ENCODE data around the gene MMP23B. TPM values are rescaled to one million over a fixed set of nuclear protein-coding genes. Genes with fewer than 3 reads are reported as not detected.
"Not testable (repeated sequence)": the region's sequence is repeated elsewhere in the genome, so short reads cannot be mapped to it uniquely, and the experiment has no call there.

MMP23B gene
- total RNA-seq, 4 donors from 2014 or later = 0.62 TPM; not detected in 3

- no peak for DNase-seq
- H3K27me3 ChIP-seq = peaks cover 0 to 7% (median 3%) of the 10 kb centered on the region in 3 donors
- H3K27ac ChIP-seq = no peak overlapping the region
- no peak overlapping the region for H3K4me3 ChIP-seq
- intact Hi-C loops (cut with DNase I; ENCODE audit: low total_unique reads) = no loop called here
- peaks cover 0 to 18% of the 10 kb centered on the region in 2 donors for H3K36me3 ChIP-seq
- peaks cover 0 to 5% of the 10 kb centered on the region in 2 donors for H3K4me1 ChIP-seq
- in situ Hi-C loops (cut with MboI; ENCODE audit: low sequenced_read_pairs in 4 of 4) = no loop called here
- H3K9me3 ChIP-seq = no peaks in the 10 kb centered on the region
- ATAC-seq = no peak
- no peak for TF ChIP-seq POLR2A (IDR thresholded peaks at IDR 0.05)
- no peak for TF ChIP-seq CTCF (IDR thresholded peaks at IDR 0.05 in 4 of 5, conservative IDR thresholded peaks at IDR 0.05 in 1 of 5)
Observed at GRCh38 chr1:1629430-1630190, 2.4 kb upstream of the MMP23B start.

DNA sequence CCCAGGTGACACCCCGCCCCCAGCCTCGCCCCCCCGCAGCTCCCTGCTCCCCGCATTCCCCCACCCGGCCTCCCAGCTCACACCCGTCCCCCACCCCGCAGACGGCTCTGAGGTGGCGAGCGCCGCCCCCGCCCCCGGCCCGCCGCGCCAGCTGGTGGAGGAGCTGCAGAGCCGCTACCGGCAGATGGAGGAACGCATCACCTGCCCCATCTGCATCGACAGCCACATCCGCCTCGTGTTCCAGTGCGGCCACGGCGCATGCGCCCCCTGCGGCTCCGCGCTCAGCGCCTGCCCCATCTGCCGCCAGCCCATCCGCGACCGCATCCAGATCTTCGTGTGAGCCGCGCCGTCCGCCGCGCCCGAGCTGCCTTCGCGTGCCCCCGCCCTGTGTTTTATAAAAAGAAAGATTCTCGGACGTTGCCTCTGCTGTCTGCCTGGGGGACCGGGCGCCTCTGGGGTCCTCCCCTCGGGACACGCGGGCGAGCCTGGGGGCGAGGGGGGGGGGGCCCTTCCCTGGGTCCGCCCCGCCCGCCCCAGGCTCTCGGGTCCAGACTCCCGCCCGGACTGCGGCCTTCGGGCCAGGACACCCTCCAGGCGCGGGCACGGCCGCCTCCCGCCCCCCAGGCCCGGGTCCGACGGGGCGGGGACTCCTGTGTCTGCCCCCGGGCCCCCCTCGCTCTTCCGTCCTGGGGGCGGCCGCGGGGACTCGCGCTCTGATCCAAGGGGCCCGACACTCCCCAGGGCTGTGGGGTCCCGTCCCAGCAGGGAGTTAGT lies 1.6 kb upstream of the MMP23B start:
- Histone ChIP-seq H3K4me3 (peak overlapping the region; percentile 15 to 40 (median 26)), H3K27ac (peak overlapping the region; percentile 22 to 39 (median 31)), H3K27me3 (peaks cover 0 to 7% (median 3%) of the 10 kb centered on the region in 3 donors), H3K9me3 (no peaks in the 10 kb centered on the region), H3K36me3 (peaks cover 0 to 15% of the 10 kb centered on the region in 2 donors), H3K4me1 (peaks cover 0 to 5% of the 10 kb centered on the region in 2 donors)
- intact Hi-C loops (cut with DNase I; ENCODE audit: low total_unique reads) (no loop called here), in situ Hi-C loops (cut with MboI; ENCODE audit: low sequenced_read_pairs in 4 of 4) (no loop called here)
- DNase-seq (peak in 1 of 2 donors; percentile 35), ATAC-seq (no peak)
- peak in 1 of 2 donors; percentile 18 for TF ChIP-seq POLR2A (IDR thresholded peaks at IDR 0.05)
- TF ChIP-seq CTCF (IDR thresholded peaks at IDR 0.05 in 4 of 5, conservative IDR thresholded peaks at IDR 0.05 in 1 of 5) = no peak

DNA sequence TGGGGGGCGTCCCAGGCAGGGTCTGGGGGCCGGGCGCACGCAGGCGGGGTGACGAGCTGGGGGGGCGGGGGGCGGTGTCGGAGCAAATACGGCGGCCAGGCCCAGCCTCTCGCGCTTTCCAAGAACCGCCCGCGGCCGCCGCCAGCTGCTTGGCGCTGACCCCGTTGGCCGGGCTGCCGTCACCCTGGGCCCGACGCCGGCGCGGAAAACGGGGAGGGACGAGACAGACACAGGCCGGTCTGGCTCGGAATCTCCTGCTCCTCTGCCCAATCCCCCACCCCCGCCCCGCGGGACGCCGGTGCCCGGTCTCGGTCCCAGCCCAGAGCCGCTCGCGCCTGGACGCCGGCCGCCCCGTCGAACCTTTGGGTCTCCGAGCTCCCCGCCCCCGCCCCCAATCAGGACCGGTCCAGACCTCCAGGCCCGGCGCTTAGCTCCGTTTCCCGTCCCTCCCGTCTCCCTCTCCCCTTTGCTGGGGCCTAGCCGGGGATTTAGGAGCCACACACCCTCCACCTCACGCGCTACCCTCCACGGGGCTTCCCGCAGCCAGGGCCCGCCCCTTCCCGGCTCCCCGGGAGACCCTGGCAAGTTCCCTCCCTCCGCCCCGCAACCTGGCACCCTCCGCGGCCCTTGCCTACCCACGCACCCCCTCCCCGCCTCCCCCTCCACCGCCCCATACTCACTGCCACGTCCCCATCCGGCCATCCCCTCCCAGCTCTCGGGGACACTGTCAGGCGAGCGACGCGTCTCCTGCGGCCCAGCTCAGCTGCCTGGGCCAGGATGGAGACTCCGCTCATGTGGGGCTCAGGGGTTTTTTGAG lies 800 bp upstream of the MMP23B start:
- TF ChIP-seq CTCF (IDR thresholded peaks at IDR 0.05 in 4 of 5, conservative IDR thresholded peaks at IDR 0.05 in 1 of 5) = no peak
- TF ChIP-seq POLR2A (IDR thresholded peaks at IDR 0.05) = no peak
- peaks cover 0 to 13% of the 10 kb centered on the region in 2 donors for H3K36me3 ChIP-seq
- ATAC-seq = peak; percentile 56 to 61
- peaks cover 0 to 7% (median 3%) of the 10 kb centered on the region in 3 donors for H3K27me3 ChIP-seq
- in situ Hi-C loops (cut with MboI; ENCODE audit: low sequenced_read_pairs in 4 of 4) (no loop called here), intact Hi-C loops (cut with DNase I; ENCODE audit: low total_unique reads) (no loop called here)
- H3K27ac ChIP-seq = peak overlapping the region in 3 of 4 donors; percentile 34 to 39 (median 39)
- peak overlapping the region; percentile 15 to 40 (median 26) for H3K4me3 ChIP-seq
- DNase-seq = peak in 1 of 2 donors; percentile 60
- peaks cover 0 to 5% of the 10 kb centered on the region in 2 donors for H3K4me1 ChIP-seq
- no peaks in the 10 kb centered on the region for H3K9me3 ChIP-seq

GRCh38 chr1:1633409-1633808 lies 1.4 kb downstream of the MMP23B start:
- H3K4me1 ChIP-seq; H3K27ac ChIP-seq; DNase-seq; ATAC-seq; H3K4me3 ChIP-seq; H3K9me3 ChIP-seq; intact Hi-C loops (cut with DNase I; ENCODE audit: low total_unique reads); in situ Hi-C loops (cut with MboI; ENCODE audit: low sequenced_read_pairs in 4 of 4); H3K27me3 ChIP-seq: not testable (repeated sequence)
- H3K36me3 ChIP-seq = peaks cover 0 to 20% of the 10 kb centered on the region in 2 donors

DNA sequence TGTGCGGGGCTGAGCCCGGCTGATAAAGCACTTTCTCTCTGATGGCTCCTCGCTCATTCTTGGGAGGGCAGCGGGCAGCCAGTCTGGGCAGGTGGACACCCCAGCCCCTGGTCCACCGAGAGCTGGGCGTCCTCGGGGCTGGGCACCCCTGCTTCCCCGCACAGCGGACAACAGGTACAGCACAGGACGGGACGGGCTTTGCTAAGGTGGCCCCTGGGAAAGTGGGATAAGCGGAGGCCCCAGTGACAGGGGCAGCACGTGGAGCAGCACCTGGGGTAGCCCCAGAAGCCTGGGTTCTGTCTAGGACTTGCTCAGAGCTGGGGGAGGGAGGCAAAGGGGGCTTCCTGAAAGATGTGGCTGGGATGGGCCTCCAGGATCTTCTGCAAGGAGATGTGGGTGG lies 2.6 kb downstream of the MMP23B start:
- H3K27me3 ChIP-seq; H3K4me3 ChIP-seq; H3K9me3 ChIP-seq; in situ Hi-C loops (cut with MboI; ENCODE audit: low sequenced_read_pairs in 4 of 4); intact Hi-C loops (cut with DNase I; ENCODE audit: low total_unique reads); H3K27ac ChIP-seq; DNase-seq; ATAC-seq; H3K4me1 ChIP-seq: not testable (repeated sequence)
- H3K36me3 ChIP-seq = peaks cover 0 to 23% of the 10 kb centered on the region in 2 donors

- peaks cover 0 to 29% of the 10 kb centered on the region in 2 donors for H3K36me3 ChIP-seq
Observed at GRCh38 chr1:1636621-1637478, 4.9 kb downstream of the MMP23B start.

DNA sequence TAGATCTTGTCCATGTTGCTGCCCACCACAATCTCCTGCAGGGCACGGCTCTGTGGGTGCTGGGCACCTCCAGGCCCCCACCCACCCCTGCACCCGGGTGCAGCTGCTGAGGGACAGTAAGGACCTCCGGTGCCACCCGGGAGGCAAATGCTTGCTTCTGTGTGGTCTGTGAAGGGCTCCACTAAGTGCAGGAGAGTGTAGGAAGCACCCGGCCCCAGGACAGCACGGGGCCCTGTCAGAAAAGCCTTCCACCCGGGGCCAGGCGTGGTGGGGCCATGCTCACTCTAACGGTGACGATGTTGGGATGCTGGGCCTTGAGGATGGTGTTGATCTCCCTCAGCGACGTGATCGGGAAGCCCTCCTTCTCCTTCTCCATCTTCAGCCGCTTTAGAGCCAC lies 5.5 kb downstream of the MMP23B start:
- ATAC-seq; H3K27ac ChIP-seq; intact Hi-C loops (cut with DNase I; ENCODE audit: low total_unique reads); DNase-seq; H3K27me3 ChIP-seq; H3K9me3 ChIP-seq; H3K4me1 ChIP-seq; in situ Hi-C loops (cut with MboI; ENCODE audit: low sequenced_read_pairs in 4 of 4); H3K4me3 ChIP-seq: not testable (repeated sequence)
- peaks cover 0 to 29% of the 10 kb centered on the region in 2 donors for H3K36me3 ChIP-seq

More at GRCh38 chr1:1636621-1637478, 4.9 kb downstream of the MMP23B start:
- H3K27me3 ChIP-seq; intact Hi-C loops (cut with DNase I; ENCODE audit: low total_unique reads); H3K4me3 ChIP-seq; H3K27ac ChIP-seq; in situ Hi-C loops (cut with MboI; ENCODE audit: low sequenced_read_pairs in 4 of 4); DNase-seq; ATAC-seq; H3K4me1 ChIP-seq; H3K9me3 ChIP-seq: not testable (repeated sequence)

All from gastrocnemius medialis (tissue), 4 donors.